K562 (cell line): ENCODE data around the gene FA2H.

Experiments
- ATF1 ChIP-seq, 2 experiments: fragments of 450-650 bp in 1 of 2; IDR thresholded peaks; 2 replicates each; pipeline ENCODE4 v1.6.1; 2016; ENCODE audit warnings: missing compliant biosample characterization in 1 of 2, missing genetic modification characterization in 1 of 2
- BMI1 ChIP-seq: fragments of 150-350 bp; IDR thresholded peaks from 2 replicates; pipeline ENCODE4 v1.6.1; 2014; ENCODE audit warnings: low read length
- CBX5 ChIP-seq: IDR thresholded peaks from 2 replicates; pipeline ENCODE4 v1.6.1; 2014; ENCODE audit warnings: low read depth, borderline replicate concordance
- CBX8 ChIP-seq: fragments of 200-600 bp; sonication (generic); IDR thresholded peaks from 2 replicates; pipeline ENCODE4 v1.6.1; 2012; ENCODE audit warnings: borderline replicate concordance, mixed run types, low read depth, mild to moderate bottlenecking, moderate library complexity, mixed read lengths, low read length, control low read depth, inconsistent platforms; ENCODE audit not compliant: poor library complexity, severe bottlenecking; ENCODE audit errors: extremely low read depth
- MEF2A ChIP-seq: IDR thresholded peaks from 2 replicates; pipeline ENCODE4 v1.6.1; 2011; ENCODE audit warnings: low read depth, mild to moderate bottlenecking, low read length, moderate library complexity; ENCODE audit not compliant: control insufficient read depth
- NR2C1 ChIP-seq, 2 experiments: fragments of 450-650 bp; IDR thresholded peaks; 2 replicates each; pipeline ENCODE4 v1.6.1; 2017; ENCODE audit warnings: mild to moderate bottlenecking in 2 of 2, antibody characterized with exemption in 1 of 2, inconsistent platforms in 1 of 2, missing compliant biosample characterization in 1 of 2, missing genetic modification characterization in 1 of 2
- RBFOX2 ChIP-seq: fragments of 200-400 bp; formaldehyde crosslinking; IDR thresholded peaks from 2 replicates; pipeline ENCODE4 v1.6.1; 2017; ENCODE audit warnings: low read depth, mild to moderate bottlenecking, low read length, moderate library complexity
- ZNF3 ChIP-seq: fragments of 250-450 bp; sonication (Bioruptor Pico); IDR thresholded peaks from 2 replicates; pipeline ENCODE4 v1.5.0; 2021; ENCODE audit warnings: mild to moderate bottlenecking, moderate library complexity
- TF ChIP-seq, protein P1 (sequence below), 3 experiments: IDR thresholded peaks in 2 of 3; conservative IDR thresholded peaks in 1 of 3; 2 replicates each; pipeline ENCODE4 v1.5.1; 2011 to 2012; ENCODE audit warnings: low read length in 3 of 3, mild to moderate bottlenecking in 3 of 3, control low read depth in 2 of 3, improper control_type of control experiment in 1 of 3, inconsistent platforms in 1 of 3, low read depth in 1 of 3, mixed read lengths in 1 of 3, moderate library complexity in 1 of 3; ENCODE audit not compliant: insufficient read depth in 2 of 3

DNA sequence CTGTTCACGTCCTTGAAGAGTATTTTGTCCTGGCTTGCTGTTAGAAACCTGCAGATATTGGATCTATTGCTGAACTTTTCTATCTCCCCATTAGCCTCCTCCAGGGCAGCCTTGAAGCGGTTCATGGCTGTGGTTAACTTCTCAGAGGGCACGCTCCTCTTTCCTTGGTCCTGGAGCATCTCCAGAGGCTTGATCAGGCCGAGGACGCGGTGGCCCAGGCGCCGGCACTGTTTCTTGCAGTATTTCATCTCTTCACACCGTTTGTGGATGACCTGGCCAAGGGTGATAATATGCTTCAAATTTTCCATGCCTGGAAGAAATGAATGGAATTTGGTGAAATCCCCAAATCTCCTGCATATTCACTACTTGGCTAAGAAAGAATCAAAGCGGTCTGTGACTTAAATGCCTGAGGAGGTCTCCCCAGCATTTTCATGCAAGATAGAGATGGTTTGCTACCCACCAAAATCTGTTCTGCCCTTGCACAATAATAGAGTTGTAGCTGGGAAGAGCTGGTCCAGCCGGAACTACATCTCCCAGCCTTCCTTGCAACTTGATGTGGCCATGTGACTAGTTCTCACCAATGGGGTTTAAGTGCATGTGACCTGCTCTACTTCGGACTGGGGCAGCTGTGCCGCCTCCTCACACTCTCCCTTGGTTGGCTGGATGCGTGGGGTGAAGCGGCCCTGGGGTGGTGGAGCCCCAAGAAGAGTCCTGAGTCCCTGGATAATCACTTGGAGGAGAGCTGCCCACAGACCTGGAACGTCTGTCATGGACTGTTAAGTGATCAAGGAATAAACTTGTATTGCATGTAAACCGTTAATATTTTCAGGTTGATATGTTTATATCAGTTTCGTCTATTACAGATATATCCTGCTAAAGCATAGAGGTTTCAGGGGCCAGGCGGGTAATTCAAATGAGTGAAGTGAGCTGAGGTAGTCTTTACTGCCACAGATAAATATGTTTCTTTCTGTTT, 78.9 kb downstream of the FA2H start:
- no peak for TF ChIP-seq CBX8
- peak; percentile 70 for TF ChIP-seq NR2C1 (IDR thresholded peaks at IDR 0.05)
- peak; percentile 89 for TF ChIP-seq NR2C1 (tag; IDR thresholded peaks at IDR 0.05)
- TF ChIP-seq, protein P1, sequence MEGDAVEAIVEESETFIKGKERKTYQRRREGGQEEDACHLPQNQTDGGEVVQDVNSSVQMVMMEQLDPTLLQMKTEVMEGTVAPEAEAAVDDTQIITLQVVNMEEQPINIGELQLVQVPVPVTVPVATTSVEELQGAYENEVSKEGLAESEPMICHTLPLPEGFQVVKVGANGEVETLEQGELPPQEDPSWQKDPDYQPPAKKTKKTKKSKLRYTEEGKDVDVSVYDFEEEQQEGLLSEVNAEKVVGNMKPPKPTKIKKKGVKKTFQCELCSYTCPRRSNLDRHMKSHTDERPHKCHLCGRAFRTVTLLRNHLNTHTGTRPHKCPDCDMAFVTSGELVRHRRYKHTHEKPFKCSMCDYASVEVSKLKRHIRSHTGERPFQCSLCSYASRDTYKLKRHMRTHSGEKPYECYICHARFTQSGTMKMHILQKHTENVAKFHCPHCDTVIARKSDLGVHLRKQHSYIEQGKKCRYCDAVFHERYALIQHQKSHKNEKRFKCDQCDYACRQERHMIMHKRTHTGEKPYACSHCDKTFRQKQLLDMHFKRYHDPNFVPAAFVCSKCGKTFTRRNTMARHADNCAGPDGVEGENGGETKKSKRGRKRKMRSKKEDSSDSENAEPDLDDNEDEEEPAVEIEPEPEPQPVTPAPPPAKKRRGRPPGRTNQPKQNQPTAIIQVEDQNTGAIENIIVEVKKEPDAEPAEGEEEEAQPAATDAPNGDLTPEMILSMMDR (IDR thresholded peaks at IDR 0.05 in 2 of 3, conservative IDR thresholded peaks at IDR 0.05 in 1 of 3; ENCODE audit: insufficient read depth in 2 of 3, low read depth in 1 of 3, low read length in 3 of 3): no peak
- TF ChIP-seq ATF1 (CRISPR knock-in tag; IDR thresholded peaks at IDR 0.05): no peak
- peak; percentile 64 for TF ChIP-seq ATF1 (tag; IDR thresholded peaks at IDR 0.05)
- no peak for TF ChIP-seq BMI1
- TF ChIP-seq ZNF3 (CRISPR knock-in tag): no peak
- TF ChIP-seq CBX5: no peak
- TF ChIP-seq MEF2A: no peak
- TF ChIP-seq RBFOX2: peak; percentile 68
